GM12878 (cell line): Measurements from ENCODE around the gene PRPF31. TPM values are rescaled to one million over a fixed set of nuclear protein-coding genes. Genes with fewer than 3 reads are reported as not detected.

ENCODE experiments used
- BACH1 ChIP-seq: fragments of 450-650 bp; IDR thresholded peaks from 2 replicates; pipeline ENCODE4 v1.6.1; 2017; ENCODE audit warnings: mild to moderate bottlenecking, borderline replicate concordance
- CEBPZ ChIP-seq: fragments of 150-350 bp; IDR thresholded peaks from 2 replicates; pipeline ENCODE4 v1.6.1; 2016; ENCODE audit warnings: low read depth, low read length
- FOS ChIP-seq: IDR thresholded peaks from 3 replicates; pipeline ENCODE4 v1.6.1; 2011; ENCODE audit warnings: borderline replicate concordance; ENCODE audit not compliant: insufficient read length; ENCODE audit errors: extremely low read depth
- GABPA ChIP-seq: IDR thresholded peaks from 2 replicates; pipeline ENCODE4 v1.6.1; 2014; ENCODE audit warnings: antibody characterized with exemption, low read depth, mild to moderate bottlenecking, inconsistent platforms
- IKZF1 ChIP-seq: fragments of 450-650 bp; conservative IDR thresholded peaks from 2 replicates; pipeline ENCODE4 v1.6.1; 2017; ENCODE audit warnings: antibody characterized with exemption, mild to moderate bottlenecking
- JUND ChIP-seq: IDR thresholded peaks from 2 replicates; pipeline ENCODE4 v1.6.1; 2012; ENCODE audit warnings: low read depth, mild to moderate bottlenecking, low read length, improper control_type of control experiment, moderate library complexity
- MXI1 ChIP-seq: fragments of 150-350 bp; IDR thresholded peaks from 2 replicates; pipeline ENCODE4 v1.6.1; 2011; ENCODE audit warnings: low read depth, mild to moderate bottlenecking, inconsistent platforms, low read length, improper control_type of control experiment
- NFXL1 ChIP-seq: fragments of 450-650 bp; IDR thresholded peaks from 2 replicates; pipeline ENCODE4 v1.6.1; 2017; ENCODE audit warnings: antibody characterized with exemption, mild to moderate bottlenecking, borderline replicate concordance
- NR2C2 ChIP-seq: IDR thresholded peaks from 2 replicates; pipeline ENCODE4 v1.6.1; 2011; ENCODE audit warnings: borderline replicate concordance, low read depth; ENCODE audit not compliant: control insufficient read depth, insufficient read length
- RCOR1 ChIP-seq: conservative IDR thresholded peaks from 2 replicates; pipeline ENCODE4 v1.6.1; 2012; ENCODE audit warnings: low read depth, low read length, improper control_type of control experiment
- SMC3 ChIP-seq: IDR thresholded peaks from 2 replicates; pipeline ENCODE4 v1.6.1; 2011; ENCODE audit warnings: low read length, improper control_type of control experiment, borderline replicate concordance
- STAT3 ChIP-seq: IDR thresholded peaks from 2 replicates; pipeline ENCODE4 v1.6.1; 2011; ENCODE audit warnings: low read depth, low read length, improper control_type of control experiment
- ZSCAN29 ChIP-seq: fragments of 450-650 bp; IDR thresholded peaks from 2 replicates; pipeline ENCODE4 v1.6.1; 2017; ENCODE audit warnings: mild to moderate bottlenecking, moderate library complexity
- polyA plus RNA-seq, 11 experiments: library from polyadenylated mRNA; depleted of rRNA in 4 of 11; unstranded in 6 of 11; stranded (reverse) in 5 of 11; fragments of >200 nt; fragmentation: Nextera tagmentation in 4 of 11; fragmentation: Illumina TruSeq in 1 of 11; extraction: Ambion mirVana in 4 of 11; extraction: Trizol in 1 of 11; gene quantifications; 1 replicate in 1 of 11; 2 replicates in 10 of 11; pipeline versions ENCODE4 v1.2.1 to v1.2.3, GENCODE V29; 2011 to 2016; ENCODE audit warnings: inconsistent platforms in 2 of 11, missing spikeins in 2 of 11, low read depth in 1 of 11
- total RNA-seq, 4 experiments: library from RNA; depleted of rRNA in 3 of 4; stranded (reverse); fragments of >200 nt in 3 of 4; fragmentation: Illumina TruSeq in 1 of 4; extraction: Trizol in 1 of 4; gene quantifications; 2 replicates each; pipeline versions ENCODE4 v1.2.1 to v1.2.3, GENCODE V29; 2013 to 2021
- TF ChIP-seq, protein P1 (sequence below): fragments of 450-650 bp; IDR thresholded peaks from 2 replicates; pipeline ENCODE4 v1.6.1; 2017; ENCODE audit warnings: mild to moderate bottlenecking, moderate library complexity
- TF ChIP-seq, protein P2 (sequence below): fragments of 150-350 bp; IDR thresholded peaks from 2 replicates; pipeline ENCODE4 v1.6.1; 2014; ENCODE audit warnings: mild to moderate bottlenecking, low read depth, low read length
- TF ChIP-seq, protein P3 (sequence below): fragments of 450-650 bp; formaldehyde crosslinking; IDR thresholded peaks from 2 replicates; pipeline ENCODE4 v1.5.0; 2022; ENCODE audit warnings: mild to moderate bottlenecking, missing genetic modification characterization

Gene PRPF31
- total and polyA plus RNA-seq, 10 of the 15 experiments (the other 5 are each of a cell fraction or from before 2014, with no cell fraction given): 2.7 to 170 (median 69.7) TPM

GRCh38 chr19:54115109-54116063 is at the start of gene PRPF31, which contains the start of gene TFPT (continued):
- no peak for TF ChIP-seq NFXL1
- TF ChIP-seq, protein P1, sequence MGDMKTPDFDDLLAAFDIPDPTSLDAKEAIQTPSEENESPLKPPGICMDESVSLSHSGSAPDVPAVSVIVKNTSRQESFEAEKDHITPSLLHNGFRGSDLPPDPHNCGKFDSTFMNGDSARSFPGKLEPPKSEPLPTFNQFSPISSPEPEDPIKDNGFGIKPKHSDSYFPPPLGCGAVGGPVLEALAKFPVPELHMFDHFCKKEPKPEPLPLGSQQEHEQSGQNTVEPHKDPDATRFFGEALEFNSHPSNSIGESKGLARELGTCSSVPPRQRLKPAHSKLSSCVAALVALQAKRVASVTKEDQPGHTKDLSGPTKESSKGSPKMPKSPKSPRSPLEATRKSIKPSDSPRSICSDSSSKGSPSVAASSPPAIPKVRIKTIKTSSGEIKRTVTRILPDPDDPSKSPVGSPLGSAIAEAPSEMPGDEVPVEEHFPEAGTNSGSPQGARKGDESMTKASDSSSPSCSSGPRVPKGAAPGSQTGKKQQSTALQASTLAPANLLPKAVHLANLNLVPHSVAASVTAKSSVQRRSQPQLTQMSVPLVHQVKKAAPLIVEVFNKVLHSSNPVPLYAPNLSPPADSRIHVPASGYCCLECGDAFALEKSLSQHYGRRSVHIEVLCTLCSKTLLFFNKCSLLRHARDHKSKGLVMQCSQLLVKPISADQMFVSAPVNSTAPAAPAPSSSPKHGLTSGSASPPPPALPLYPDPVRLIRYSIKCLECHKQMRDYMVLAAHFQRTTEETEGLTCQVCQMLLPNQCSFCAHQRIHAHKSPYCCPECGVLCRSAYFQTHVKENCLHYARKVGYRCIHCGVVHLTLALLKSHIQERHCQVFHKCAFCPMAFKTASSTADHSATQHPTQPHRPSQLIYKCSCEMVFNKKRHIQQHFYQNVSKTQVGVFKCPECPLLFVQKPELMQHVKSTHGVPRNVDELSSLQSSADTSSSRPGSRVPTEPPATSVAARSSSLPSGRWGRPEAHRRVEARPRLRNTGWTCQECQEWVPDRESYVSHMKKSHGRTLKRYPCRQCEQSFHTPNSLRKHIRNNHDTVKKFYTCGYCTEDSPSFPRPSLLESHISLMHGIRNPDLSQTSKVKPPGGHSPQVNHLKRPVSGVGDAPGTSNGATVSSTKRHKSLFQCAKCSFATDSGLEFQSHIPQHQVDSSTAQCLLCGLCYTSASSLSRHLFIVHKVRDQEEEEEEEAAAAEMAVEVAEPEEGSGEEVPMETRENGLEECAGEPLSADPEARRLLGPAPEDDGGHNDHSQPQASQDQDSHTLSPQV: no peak
- no peak for TF ChIP-seq STAT3
- no peak for TF ChIP-seq BACH1
- peak; percentile 38; the same call in 1 of the 2 replicates for TF ChIP-seq CEBPZ
- peak; percentile 83 for TF ChIP-seq GABPA
- peak; percentile 100 for TF ChIP-seq IKZF1
- 0 out of 2 replicates have a peak, but pooled peaks have one; percentile 3 for TF ChIP-seq JUND
- TF ChIP-seq, protein P2, sequence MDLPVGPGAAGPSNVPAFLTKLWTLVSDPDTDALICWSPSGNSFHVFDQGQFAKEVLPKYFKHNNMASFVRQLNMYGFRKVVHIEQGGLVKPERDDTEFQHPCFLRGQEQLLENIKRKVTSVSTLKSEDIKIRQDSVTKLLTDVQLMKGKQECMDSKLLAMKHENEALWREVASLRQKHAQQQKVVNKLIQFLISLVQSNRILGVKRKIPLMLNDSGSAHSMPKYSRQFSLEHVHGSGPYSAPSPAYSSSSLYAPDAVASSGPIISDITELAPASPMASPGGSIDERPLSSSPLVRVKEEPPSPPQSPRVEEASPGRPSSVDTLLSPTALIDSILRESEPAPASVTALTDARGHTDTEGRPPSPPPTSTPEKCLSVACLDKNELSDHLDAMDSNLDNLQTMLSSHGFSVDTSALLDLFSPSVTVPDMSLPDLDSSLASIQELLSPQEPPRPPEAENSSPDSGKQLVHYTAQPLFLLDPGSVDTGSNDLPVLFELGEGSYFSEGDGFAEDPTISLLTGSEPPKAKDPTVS: peak; percentile 78; the same call in 1 of the 2 replicates
- TF ChIP-seq FOS: peak; percentile 20
- no peak; the same call in 1 of the 2 replicates for TF ChIP-seq RCOR1
- TF ChIP-seq NR2C2: no peak
- TF ChIP-seq, protein P3, sequence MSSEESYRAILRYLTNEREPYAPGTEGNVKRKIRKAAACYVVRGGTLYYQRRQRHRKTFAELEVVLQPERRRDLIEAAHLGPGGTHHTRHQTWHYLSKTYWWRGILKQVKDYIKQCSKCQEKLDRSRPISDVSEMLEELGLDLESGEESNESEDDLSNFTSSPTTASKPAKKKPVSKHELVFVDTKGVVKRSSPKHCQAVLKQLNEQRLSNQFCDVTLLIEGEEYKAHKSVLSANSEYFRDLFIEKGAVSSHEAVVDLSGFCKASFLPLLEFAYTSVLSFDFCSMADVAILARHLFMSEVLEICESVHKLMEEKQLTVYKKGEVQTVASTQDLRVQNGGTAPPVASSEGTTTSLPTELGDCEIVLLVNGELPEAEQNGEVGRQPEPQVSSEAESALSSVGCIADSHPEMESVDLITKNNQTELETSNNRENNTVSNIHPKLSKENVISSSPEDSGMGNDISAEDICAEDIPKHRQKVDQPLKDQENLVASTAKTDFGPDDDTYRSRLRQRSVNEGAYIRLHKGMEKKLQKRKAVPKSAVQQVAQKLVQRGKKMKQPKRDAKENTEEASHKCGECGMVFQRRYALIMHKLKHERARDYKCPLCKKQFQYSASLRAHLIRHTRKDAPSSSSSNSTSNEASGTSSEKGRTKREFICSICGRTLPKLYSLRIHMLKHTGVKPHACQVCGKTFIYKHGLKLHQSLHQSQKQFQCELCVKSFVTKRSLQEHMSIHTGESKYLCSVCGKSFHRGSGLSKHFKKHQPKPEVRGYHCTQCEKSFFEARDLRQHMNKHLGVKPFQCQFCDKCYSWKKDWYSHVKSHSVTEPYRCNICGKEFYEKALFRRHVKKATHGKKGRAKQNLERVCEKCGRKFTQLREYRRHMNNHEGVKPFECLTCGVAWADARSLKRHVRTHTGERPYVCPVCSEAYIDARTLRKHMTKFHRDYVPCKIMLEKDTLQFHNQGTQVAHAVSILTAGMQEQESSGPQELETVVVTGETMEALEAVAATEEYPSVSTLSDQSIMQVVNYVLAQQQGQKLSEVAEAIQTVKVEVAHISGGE (CRISPR knock-in tag): no peak
- peak; percentile 95 for TF ChIP-seq MXI1
- no peak for TF ChIP-seq ZSCAN29
- no peak for TF ChIP-seq SMC3
